MG63 (cell line): ENCODE measurements around the gene CERS1. TPM values are rescaled to one million over a fixed set of nuclear protein-coding genes. Genes with fewer than 3 reads are reported as not detected.

Experiments used
- DNase-seq: peaks from one replicate; pipeline ENCODE4 v3.0.0-alpha.2; 2020
- H3K27me3 ChIP-seq: fragments of 250-450 bp; sonication (Bioruptor Pico); 2 replicates; pipeline ENCODE4 v1.5.1; 2020; ENCODE audit warnings: mild to moderate bottlenecking, moderate library complexity
- H3K36me3 ChIP-seq: fragments of 250-450 bp; sonication (Bioruptor Pico); 2 replicates; pipeline ENCODE4 v1.5.1; 2020; ENCODE audit warnings: mild to moderate bottlenecking, moderate library complexity
- H3K4me3 ChIP-seq: fragments of 250-450 bp; sonication (Bioruptor Pico); 2 replicates; pipeline ENCODE4 v1.5.1; 2020; ENCODE audit warnings: mild to moderate bottlenecking, moderate library complexity
- H3K9me3 ChIP-seq: fragments of 250-450 bp; sonication (Bioruptor Pico); 2 replicates; pipeline ENCODE4 v1.5.1; 2020; ENCODE audit warnings: mild to moderate bottlenecking, moderate library complexity
- total RNA-seq: library from RNA; depleted of rRNA; stranded (reverse); fragments of >200 nt; shearing (Covaris generic); gene quantifications from 2 replicates; pipeline ENCODE4 v1.2.3, GENCODE V29; 2014; ENCODE audit warnings: low replicate concordance

Gene CERS1
- total RNA-seq, 1 experiment from 2014 or later = 9.9 TPM

- Histone ChIP-seq H3K36me3 (peaks cover 36% of the 10 kb centered on the region), H3K27me3 (no peaks in the 10 kb centered on the region), H3K4me3 (no peak overlapping the region), H3K9me3 (no peaks in the 10 kb centered on the region)
- DNase-seq = no peak
Measured at GRCh38 chr19:18843960-18844359, 52.0 kb downstream of the CERS1 start.

- DNase-seq = no peak
- Histone ChIP-seq H3K4me3 (no peak overlapping the region), H3K27me3 (no peaks in the 10 kb centered on the region), H3K36me3 (peaks cover 37% of the 10 kb centered on the region), H3K9me3 (no peaks in the 10 kb centered on the region)
Measured at GRCh38 chr19:18842166-18842565, 53.8 kb downstream of the CERS1 start.

- no peak for DNase-seq
- Histone ChIP-seq H3K36me3 (peaks cover 43% of the 10 kb centered on the region), H3K9me3 (no peaks in the 10 kb centered on the region), H3K4me3 (no peak overlapping the region), H3K27me3 (no peaks in the 10 kb centered on the region)
Measured at GRCh38 chr19:18841400-18841799, 54.6 kb downstream of the CERS1 start.

GRCh38 chr19:18840288-18841267 is 55.4 kb downstream of the CERS1 start:
- peaks cover 6% of the 10 kb centered on the region for H3K27me3 ChIP-seq
- DNase-seq = no peak
- no peak overlapping the region for H3K4me3 ChIP-seq
- H3K36me3 ChIP-seq = peaks cover 47% of the 10 kb centered on the region
- no peaks in the 10 kb centered on the region for H3K9me3 ChIP-seq

- peaks cover 52% of the 10 kb centered on the region for H3K36me3 ChIP-seq
- no peak overlapping the region for H3K4me3 ChIP-seq
- DNase-seq = peak; percentile 75
- H3K27me3 ChIP-seq = peaks cover 6% of the 10 kb centered on the region
- H3K9me3 ChIP-seq = no peaks in the 10 kb centered on the region
Measured at GRCh38 chr19:18839465-18840287, 56.3 kb downstream of the CERS1 start.

GRCh38 chr19:18834644-18834984 is 61.3 kb downstream of the CERS1 start:
- Histone ChIP-seq H3K4me3 (no peak overlapping the region), H3K9me3 (no peaks in the 10 kb centered on the region), H3K27me3 (peaks cover 9% of the 10 kb centered on the region), H3K36me3 (peaks cover 69% of the 10 kb centered on the region)
- no peak for DNase-seq

GRCh38 chr19:18833849-18834643 is 61.9 kb downstream of the CERS1 start:
- Histone ChIP-seq H3K9me3 (no peaks in the 10 kb centered on the region), H3K36me3 (peaks cover 64% of the 10 kb centered on the region), H3K4me3 (peak overlapping the region; percentile 92), H3K27me3 (peaks cover 9% of the 10 kb centered on the region)
- no peak for DNase-seq

- H3K36me3 ChIP-seq = peaks cover 54% of the 10 kb centered on the region
Measured at GRCh38 chr19:18833141-18833476, 62.8 kb downstream of the CERS1 start.

GRCh38 chr19:18832306-18833140 is 63.4 kb downstream of the CERS1 start:
- Histone ChIP-seq H3K27me3 (peaks cover 9% of the 10 kb centered on the region), H3K9me3 (no peaks in the 10 kb centered on the region), H3K4me3 (peak overlapping the region; percentile 92), H3K36me3 (peaks cover 48% of the 10 kb centered on the region)
- DNase-seq = peak; percentile 40

More at GRCh38 chr19:18833141-18833476, 62.8 kb downstream of the CERS1 start:
- Histone ChIP-seq H3K27me3 (peaks cover 9% of the 10 kb centered on the region), H3K9me3 (no peaks in the 10 kb centered on the region), H3K4me3 (peak overlapping the region; percentile 92)
- DNase-seq = no peak

GRCh38 chr19:18831524-18832305 is 64.2 kb downstream of the CERS1 start, which contains the start of gene UPF1:
Gene UPF1, plus strand, starts transcription at chr19:18831959. Its CDS starts 251 bp downstream, at chr19:18832210.
- peaks cover 9% of the 10 kb centered on the region for H3K27me3 ChIP-seq
- peaks cover 6% of the 10 kb centered on the region for H3K9me3 ChIP-seq
- H3K36me3 ChIP-seq = peaks cover 40% of the 10 kb centered on the region
- H3K4me3 ChIP-seq = peak within 1 kb of the TSS; percentile 92
- DNase-seq = peak; percentile 96

- H3K27me3 ChIP-seq = peaks cover 4% of the 10 kb centered on the region; the same call in 1 of the 2 replicates
- peaks cover 29% of the 10 kb centered on the region for H3K36me3 ChIP-seq
- H3K4me3 ChIP-seq = no peak overlapping the region
- peaks cover 18% of the 10 kb centered on the region for H3K9me3 ChIP-seq
- no peak for DNase-seq
Measured at GRCh38 chr19:18830488-18830887, 65.5 kb downstream of the CERS1 start.

GRCh38 chr19:18828786-18829185 is 67.2 kb downstream of the CERS1 start:
- Histone ChIP-seq H3K27me3 (0 out of 2 replicates have a peak, but pooled peaks cover under 1% of the 10 kb centered on the region), H3K9me3 (peaks cover 21% of the 10 kb centered on the region), H3K36me3 (peaks cover 13% of the 10 kb centered on the region), H3K4me3 (no peak overlapping the region)
- no peak for DNase-seq
